GM12872 (cell line): ENCODE measurements around the gene DDX39B.

Experiments
- TF ChIP-seq, protein P1 (sequence below): IDR thresholded peaks from 3 replicates; pipeline ENCODE4 v1.5.1; 2011; ENCODE audit warnings: low read depth, mild to moderate bottlenecking, low read length, moderate library complexity; ENCODE audit not compliant: insufficient read depth

Gene DDX39B

GRCh38 chr6:31559958-31560696 is 18.3 kb upstream of the DDX39B start:
- TF ChIP-seq, protein P1, sequence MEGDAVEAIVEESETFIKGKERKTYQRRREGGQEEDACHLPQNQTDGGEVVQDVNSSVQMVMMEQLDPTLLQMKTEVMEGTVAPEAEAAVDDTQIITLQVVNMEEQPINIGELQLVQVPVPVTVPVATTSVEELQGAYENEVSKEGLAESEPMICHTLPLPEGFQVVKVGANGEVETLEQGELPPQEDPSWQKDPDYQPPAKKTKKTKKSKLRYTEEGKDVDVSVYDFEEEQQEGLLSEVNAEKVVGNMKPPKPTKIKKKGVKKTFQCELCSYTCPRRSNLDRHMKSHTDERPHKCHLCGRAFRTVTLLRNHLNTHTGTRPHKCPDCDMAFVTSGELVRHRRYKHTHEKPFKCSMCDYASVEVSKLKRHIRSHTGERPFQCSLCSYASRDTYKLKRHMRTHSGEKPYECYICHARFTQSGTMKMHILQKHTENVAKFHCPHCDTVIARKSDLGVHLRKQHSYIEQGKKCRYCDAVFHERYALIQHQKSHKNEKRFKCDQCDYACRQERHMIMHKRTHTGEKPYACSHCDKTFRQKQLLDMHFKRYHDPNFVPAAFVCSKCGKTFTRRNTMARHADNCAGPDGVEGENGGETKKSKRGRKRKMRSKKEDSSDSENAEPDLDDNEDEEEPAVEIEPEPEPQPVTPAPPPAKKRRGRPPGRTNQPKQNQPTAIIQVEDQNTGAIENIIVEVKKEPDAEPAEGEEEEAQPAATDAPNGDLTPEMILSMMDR, result no peak

GRCh38 chr6:31559606-31559957 is 17.8 kb upstream of the DDX39B start:
- TF ChIP-seq, protein P1, result no peak

- TF ChIP-seq, protein P1, result no peak
Observed at GRCh38 chr6:31558631-31559500, 17.1 kb upstream of the DDX39B start.

DNA sequence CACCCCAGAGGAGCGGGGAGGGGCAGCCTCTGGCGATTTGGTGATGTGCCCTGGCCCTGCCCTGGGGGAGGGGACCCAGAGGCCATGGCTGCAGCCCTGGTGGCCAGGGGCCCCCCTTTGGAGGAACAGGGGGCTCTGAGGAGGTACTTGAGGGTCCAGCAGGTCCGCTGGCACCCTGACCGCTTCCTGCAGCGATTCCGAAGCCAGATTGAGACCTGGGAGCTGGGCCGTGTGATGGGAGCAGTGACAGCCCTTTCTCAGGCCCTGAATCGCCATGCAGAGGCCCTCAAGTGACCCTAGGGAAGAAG is 16.5 kb upstream of the DDX39B start:
- TF ChIP-seq, protein P1, result no peak

- TF ChIP-seq, protein P1, result no peak
Observed at GRCh38 chr6:31557443-31558317, 15.9 kb upstream of the DDX39B start.

DNA sequence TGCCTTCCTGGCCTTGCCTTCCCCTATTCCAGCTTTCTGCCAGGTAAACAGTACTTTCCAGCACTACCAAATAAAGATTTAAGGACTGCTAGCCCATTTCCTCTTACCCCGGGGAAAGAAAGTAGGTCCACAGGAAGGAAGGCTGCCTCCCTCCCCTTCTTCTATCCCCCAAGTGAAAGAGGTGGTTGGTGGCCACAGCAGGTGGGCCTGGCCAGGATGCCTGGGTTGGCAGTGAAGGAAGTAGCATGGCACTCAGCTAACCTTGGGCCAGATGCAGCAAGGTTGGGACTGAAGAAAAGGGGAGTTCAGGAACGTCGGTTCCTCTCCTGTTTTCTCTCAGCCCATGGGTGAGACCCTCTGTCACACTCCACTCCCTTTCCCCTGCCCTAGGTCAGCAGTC is 14.5 kb upstream of the DDX39B start:
- TF ChIP-seq, protein P1, result no peak

GRCh38 chr6:31551371-31551770 is 9.6 kb upstream of the DDX39B start:
- TF ChIP-seq, protein P1, result peak; percentile 72
